Stimulated activated CD4-positive, alpha-beta T cell treated with anti-CD3 and anti-CD28 coated beads, Interleukin-1b, Interleukin-23, amount 100 ng/mL, for 4 hours (primary cell): ENCODE measurements around the gene ATAD5.
A peak's percentile ranks its signal among the peaks of the same experiment; 100 is the strongest.
"Not testable (repeated sequence)": the region's sequence is repeated elsewhere in the genome, so short reads cannot be mapped to it uniquely, and the experiment has no call there.

ENCODE experiments used
- DNase-seq, 2 donors: peaks; one replicate each; pipeline ENCODE4 v3.0.0-alpha.2; 2020; ENCODE audit warnings: low read depth in 2 of 2

Gene ATAD5, protein sequence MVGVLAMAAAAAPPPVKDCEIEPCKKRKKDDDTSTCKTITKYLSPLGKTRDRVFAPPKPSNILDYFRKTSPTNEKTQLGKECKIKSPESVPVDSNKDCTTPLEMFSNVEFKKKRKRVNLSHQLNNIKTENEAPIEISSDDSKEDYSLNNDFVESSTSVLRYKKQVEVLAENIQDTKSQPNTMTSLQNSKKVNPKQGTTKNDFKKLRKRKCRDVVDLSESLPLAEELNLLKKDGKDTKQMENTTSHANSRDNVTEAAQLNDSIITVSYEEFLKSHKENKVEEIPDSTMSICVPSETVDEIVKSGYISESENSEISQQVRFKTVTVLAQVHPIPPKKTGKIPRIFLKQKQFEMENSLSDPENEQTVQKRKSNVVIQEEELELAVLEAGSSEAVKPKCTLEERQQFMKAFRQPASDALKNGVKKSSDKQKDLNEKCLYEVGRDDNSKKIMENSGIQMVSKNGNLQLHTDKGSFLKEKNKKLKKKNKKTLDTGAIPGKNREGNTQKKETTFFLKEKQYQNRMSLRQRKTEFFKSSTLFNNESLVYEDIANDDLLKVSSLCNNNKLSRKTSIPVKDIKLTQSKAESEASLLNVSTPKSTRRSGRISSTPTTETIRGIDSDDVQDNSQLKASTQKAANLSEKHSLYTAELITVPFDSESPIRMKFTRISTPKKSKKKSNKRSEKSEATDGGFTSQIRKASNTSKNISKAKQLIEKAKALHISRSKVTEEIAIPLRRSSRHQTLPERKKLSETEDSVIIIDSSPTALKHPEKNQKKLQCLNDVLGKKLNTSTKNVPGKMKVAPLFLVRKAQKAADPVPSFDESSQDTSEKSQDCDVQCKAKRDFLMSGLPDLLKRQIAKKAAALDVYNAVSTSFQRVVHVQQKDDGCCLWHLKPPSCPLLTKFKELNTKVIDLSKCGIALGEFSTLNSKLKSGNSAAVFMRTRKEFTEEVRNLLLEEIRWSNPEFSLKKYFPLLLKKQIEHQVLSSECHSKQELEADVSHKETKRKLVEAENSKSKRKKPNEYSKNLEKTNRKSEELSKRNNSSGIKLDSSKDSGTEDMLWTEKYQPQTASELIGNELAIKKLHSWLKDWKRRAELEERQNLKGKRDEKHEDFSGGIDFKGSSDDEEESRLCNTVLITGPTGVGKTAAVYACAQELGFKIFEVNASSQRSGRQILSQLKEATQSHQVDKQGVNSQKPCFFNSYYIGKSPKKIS (N-terminal part only)

DNA sequence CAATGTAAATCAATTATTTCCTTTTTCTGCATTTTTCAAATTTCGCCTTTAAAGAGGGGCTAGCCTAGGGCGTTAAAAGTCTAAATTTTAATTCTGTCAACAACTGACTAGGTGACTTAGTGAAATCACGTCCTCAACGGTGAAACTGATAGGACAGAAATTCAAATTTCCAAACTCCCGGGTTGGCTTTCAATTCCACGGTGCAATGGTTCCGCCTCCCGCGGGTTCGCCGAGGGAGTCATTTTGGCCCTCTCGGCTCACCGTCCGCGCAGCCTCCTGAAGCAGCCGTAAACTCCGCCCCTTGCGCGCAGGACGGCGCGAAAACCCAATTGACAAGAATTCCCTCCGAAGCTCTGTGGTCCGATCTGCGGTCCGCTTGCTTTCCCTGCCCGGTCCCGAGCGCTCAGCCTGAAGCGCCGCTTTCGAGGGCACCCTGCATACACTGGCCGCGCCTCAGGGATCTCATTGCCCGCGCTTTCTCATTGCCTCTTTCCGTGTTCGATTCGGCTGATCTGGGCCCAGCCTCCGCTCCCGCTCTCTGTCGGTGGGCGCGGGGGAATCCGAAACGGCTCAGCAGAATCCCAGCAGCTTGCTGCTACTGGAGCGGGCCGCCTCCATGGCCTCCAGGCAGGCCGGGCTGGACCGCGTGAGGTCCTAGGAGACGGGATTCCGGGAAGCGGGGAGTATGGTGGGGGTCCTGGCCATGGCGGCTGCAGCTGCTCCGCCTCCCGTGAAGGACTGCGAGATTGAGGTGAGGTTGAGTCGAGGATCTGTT is at the start of gene ATAD5:
TSS of gene ATAD5 (plus strand) at position 304 of the 775 bp plus-strand sequence. CDS start at position 686, 382 bp downstream.
- DNase-seq: peak; percentile 82 to 84

DNA sequence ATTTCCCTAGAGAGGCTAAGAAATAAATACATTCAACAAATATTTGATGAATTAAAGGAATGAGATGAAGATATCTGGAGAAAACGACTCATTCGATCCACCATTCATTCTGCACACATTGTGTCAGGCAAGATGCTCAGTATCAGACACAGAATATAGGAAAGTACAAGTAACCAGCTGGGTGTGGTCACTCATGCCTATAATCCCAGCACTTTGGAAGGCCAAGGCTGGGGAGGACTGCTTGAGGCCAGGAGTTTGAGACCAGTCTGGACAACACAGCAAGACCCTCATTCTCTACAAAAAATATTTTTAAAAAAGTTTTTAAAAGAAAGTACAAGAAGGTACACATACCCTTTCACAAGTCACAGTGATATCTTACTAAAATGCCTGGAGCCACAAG is 49.6 kb upstream of the ATAD5 start:
- no peak for DNase-seq

DNA sequence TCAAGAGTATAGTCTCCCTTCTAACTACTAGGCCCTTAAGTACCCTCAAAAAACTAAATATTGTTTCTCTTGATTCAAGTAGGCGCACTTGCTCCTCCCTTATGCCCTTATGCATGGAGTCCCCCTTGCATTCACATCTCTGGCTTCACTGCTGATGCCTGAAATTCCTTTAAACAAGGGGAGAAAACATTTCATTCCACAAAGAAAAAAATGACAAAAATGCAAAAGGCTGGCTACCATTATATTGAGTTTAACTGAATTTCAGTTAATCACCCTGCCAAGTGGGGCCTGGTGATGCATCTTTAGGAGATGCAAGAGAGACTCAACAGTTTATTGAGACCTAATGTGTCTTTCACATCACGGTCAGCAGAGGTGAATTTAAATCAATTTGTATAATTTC is 42.8 kb upstream of the ATAD5 start:
- no peak for DNase-seq

DNA sequence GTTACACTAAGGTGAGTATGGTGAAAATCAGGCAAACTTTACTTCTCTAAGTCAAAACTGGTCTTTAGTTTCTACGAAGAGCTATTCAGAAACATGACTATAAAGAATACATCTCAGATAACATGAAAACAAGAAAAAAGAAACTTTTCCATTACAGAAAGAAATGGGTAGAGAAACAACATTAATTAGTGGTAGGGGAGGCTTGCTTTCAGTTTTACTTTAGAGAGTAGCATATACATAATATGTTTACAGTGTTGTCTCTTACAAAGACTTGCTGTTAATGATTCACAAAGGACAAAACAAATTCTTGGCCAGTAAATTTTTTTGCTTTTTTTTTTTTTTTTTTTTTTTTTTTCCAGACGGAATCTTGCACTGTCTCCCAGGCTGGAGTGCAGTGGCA is 41.5 kb upstream of the ATAD5 start:
- no peak for DNase-seq

DNA sequence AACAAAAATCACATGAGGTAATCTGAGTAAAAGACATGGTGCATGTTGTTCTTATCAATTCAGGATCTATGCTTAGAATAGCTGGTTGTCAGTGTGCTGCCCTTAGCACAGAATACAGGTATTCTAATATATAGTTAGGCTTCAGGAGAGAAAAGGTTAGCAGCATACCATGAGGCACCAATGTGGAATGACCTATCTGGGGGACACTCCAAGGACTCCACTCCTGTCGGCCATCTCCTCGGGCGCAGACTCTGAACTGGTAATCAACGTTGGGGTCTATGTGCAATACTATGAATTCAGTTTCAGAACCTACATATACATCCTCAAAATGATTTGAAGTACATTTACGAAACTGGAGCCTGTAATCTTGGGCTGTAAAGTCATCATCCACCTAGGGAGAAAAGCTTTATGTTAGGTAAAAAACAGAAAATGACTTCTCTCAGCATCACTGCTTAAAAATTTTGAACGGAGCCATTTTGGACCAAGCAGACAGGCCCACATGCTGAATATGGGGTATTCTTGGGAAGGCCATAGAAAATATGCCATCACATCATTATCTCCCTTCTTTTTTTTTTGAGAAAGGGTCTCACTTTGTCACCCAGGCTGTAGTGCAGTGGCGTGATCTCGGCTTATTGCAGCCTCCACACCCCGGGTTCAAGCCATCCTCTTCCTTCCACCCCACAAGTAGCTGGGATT is 38.3 kb upstream of the ATAD5 start:
- no peak for DNase-seq

DNA sequence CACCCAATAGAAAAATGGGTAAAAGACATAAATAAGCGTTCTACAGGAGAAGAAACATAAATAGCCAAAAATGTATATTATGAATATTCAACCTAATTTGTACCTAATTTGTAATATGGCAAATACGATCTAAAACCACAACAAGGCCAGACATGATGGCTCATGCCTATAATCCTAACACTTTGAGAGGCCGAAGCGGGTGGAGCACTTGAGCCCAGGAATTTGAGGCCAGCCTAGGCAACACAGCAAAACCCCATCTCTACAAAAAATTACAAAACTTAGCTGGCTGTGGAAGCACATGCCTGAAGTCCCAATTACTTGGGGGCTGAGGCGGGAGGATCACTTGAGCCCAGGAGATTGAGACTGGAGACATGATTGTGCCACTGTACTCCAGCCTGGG is 37.4 kb upstream of the ATAD5 start:
- DNase-seq: no peak

DNA sequence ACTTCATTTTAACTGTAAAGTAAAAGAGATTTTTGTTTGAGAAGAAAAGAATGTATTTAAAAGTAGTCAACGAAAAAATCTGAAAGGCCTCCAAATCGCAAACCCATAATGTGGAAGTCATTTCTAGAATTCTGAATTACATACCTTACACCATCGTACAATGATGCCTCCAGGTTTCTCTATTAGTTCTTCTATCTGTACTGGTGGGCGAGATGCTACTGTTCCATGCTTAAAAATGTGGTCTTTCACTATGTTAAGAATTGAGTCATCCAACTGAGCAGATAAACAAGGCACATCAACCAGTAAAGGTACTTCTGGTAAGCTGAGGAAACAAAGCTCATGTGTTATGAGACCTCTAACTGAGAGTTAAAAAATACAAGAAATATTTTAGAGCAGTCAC is 35.8 kb upstream of the ATAD5 start:
- no peak for DNase-seq

DNA sequence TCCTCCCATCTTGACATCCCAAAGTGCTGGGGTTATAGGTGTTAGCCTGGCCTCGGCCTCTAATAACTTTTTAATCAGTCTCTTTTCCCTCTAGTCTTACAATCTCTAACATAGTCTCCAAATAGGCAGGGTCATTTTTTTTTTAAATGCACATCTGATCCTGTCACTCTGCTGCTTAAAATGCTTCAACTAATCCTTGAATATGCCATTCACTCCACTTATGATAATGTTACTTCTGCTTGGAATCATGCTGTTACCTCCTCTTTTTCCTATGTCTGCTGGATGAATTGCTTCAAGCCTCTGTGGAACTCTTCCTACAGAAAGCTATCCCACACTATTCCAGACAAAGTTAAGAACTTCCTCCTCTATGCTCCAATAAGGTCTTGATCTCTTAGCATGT is 30.1 kb upstream of the ATAD5 start:
- DNase-seq: no peak

DNA sequence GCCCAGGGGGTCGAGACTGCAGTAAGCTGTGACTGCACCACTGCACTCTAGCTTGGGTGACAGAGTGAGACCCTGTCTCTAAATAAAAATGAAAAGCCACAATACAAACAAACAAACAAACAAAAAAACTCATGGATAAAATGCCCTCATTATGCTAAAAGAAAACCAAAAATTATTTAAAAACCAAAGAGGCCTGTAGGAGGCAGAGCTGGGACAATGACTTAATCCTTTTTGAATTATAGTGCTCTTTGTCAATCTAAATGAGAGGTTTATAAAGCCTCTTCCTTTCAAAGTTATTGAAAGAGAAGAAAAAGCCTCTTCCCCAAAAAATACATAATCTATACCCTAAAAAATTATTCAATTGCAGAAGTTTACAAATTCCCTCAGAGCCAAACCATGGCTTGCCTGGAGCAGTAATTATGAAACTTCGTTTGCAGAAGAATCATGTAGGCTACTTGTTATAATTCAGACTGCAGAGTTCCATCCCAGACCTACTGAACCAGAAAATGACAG is 25.8 kb upstream of the ATAD5 start:
- DNase-seq: no peak

DNA sequence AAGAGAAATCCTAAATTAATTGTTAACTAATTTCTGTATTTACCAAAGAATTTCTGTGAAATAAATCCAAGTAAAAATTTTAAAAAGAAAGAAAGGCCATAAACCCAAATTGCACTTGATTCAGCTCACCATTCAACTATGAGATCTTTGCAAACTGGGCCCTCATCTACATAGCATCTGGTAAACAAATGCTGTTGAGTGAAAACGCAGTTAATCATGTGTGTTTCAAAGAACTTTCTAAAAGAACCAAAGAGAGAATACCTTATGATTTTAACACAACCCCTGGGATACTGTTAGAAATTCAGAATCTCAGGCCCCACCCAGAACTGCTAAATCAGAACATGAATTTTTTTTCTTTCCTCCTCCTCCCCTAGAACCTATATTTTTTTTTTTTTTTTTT is 23.9 kb upstream of the ATAD5 start:
- no peak for DNase-seq

DNA sequence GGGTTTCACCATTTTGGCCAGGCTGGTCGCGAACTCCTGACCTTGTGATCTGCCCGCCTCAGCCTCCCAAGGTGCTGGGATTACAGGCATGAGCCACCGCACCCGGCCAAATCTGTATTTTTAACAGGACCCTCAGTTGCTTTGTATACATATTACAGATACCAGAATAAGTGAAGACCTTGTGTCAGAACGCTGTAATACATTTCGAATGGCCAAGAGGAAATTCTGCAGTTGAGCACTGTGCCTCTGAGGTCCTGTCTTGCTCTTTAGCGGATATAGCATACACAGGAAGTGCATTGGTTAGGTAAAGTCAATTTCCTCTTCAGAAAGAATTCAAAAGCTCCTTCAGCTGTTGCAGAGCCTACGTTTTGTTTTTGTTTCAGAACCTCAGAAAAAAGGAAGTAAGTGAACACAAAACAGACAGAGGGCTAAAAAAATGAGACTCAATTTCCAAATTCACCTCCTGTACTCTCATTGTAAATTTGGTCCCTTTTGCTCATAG is 22.9 kb upstream of the ATAD5 start:
- DNase-seq: peak in 1 of 2 donors; percentile 21

DNA sequence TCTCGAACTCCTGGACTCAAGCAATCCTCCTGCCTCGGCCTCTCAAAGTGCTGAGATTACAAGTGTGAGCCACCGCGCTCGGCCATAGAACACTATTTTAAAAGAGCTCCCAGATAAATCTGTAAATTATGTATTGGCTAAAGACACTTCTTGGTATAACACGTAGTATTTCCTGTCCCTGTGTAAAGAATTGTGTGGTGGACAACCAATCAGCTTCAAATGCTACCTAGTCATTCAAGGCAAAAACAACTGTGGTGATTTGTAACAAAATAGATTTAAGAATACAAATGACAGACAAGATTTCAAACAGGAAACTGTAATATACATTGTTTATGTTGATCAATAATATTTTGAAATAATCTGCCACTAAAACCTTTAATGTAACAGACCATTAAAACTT is 21.9 kb upstream of the ATAD5 start:
- no peak for DNase-seq

DNA sequence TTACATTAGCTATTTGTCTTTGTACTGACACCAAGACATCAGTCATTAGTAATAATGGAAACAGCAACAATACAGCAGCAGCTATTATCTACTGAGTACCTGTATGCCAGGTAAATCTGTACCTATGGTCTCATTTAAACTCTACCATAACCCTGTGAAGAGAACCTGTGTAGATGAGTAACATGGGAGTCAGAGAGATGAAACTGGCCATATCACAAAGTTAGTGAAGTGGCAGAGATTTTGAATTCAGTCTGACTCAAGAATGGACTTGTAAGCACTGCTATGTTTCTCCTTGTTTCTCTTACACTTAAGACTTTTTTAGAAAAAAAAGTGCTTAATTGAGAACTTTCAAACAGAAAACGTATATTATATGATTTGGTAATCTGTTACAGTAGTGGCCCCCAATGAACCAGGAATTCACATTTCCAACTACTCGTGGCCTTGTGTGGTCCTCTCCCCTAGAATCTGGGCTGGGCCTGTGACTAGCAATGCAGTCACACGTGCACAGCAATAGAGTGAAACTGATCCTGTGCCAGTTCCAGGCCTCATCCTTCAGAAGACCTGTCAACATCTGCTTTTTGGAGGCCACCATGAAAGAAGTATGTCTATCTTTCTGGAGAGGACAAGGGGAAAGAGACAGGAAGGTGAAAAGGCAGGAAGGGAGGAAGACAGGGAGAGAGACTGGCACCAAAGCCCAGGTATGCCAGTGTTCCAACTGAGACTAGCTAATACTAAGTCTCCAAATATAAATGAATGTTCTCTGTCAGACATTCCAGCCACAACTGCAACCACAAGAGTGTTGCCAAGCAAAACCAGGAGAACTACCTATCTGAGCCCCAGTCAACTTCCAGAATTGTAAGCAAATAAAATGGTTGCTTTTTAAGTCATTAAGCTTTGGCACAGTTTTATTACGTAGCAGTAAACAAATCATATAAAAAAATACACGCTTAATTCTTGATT is 19.3 kb upstream of the ATAD5 start:
- DNase-seq: no peak

DNA sequence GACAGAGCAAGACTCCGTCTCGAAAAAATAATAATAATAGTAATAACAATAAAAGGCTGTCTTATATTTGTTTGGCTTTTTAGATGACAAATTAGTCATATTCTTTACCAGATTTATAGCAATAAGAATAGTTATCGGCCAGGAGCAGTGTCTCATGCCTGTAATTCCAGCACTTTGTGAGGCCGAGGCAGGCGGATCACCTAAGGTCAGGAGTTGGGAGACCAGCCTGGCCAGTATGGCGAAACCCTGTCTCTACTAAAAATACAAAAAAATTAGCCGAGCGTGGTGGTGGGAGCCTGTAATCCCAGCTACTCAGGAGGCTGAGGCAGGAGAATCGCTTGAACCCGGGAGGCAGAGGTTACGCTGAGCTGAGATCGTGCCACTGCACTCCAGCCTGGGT is 17.5 kb upstream of the ATAD5 start:
- DNase-seq: not testable (repeated sequence)

DNA sequence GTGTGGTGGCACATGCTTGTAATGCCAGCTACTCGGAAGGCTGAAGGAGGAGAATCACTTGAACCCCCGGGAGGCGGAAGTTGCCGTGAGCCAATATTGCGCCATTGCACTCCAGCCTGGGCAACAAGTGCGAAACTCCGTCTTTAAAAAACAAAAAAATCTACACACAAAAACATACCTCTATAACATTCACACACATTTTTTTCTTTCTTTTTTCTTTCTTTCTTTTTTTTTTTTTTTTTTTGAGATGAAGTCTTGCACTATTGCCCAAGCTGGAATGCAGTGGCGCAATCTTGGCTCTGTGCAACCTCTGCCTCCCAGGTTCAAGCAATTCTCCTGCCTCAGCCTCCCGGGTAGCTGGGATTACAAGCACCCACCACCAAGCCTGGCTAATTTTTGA is 16.9 kb upstream of the ATAD5 start:
- DNase-seq: not testable (repeated sequence)

DNA sequence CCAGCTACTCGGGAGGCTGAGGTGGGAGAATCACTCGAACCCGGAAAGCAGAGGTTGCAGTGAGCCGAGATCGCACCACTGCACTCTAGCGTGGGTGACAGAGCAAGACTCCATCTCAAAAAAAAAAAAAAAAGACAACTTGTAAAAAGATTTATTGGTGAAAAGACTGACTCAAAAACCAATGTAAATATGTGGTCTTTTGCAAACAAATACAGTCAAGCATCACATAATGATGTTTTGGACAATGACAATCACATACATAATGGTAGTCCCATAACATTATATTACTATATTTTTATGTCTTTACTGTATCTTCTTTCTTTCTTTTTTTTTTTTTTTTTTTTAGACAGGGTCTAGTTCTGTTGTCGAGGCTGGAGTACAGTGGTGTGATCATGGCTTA is 15.6 kb upstream of the ATAD5 start:
- no peak for DNase-seq

DNA sequence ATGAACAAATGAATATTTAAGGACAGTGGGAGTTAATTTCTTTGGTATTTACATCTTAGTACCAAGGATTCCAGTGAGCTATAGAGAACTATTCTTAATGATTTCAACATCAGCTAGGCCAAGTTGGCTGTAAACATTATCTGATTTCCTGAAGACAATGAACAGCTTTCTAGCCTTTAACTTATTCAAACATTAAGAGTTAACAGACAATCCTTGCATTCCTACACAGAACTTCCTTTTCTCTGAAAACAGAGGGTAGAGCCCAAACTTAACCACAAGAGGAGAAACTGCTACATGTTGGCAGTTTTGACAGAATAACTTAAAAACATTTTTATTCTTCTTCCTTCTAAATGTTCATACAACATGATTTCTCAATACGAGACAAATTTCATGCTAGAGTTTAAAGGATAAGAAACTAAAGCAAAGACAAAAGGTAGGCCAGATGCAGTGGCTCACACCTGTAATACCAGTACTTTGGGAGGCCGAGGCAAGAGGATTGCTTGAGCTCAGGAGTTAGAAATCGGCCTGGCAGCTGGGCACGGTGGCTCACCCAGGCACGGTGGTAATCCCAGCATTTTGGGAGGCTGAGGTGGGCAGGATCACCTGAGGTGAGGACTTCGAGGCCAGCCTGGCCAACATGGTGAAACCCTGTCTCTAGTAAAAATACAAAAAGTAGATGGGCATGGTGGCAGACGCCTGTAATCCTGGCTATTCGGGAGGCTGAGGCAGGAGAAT is 11.6 kb upstream of the ATAD5 start:
- DNase-seq: no peak

DNA sequence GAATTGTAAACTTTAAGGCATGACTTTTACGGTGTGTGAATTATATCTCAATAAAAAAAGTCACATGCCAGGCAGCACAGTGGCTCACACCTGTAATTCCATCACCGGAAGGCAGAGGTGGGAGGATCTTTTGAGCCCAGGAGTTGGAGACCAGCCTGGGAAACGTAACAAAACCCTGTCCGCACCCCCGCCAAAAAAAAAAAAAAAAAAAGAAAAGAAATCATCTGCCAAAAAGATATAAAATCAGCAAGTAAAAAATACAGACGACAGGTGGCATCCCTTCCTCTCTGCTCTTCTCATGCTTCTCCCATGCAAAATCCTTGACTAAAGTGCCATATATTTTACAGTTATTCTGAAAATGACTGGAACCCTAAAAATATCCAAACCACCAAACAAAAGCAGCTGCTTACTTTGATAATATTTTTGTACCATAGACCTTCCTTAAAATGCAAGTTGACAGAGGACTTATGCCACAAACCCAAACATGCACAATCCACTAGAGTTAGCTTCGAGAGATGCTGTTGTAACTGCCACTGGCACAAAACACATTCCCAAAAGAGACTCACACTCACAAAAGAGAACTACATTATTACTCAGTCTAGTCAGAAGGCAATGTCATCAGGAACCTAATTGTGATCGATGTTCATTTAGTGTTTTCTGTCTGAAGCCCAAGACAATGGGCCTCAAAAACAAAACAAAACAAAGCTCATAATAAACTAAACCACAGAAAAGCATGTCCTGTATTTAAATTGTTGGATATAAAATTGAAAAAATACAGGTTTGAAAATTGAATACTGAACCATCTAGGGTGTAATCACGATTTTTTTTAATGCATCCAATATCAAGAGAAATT is 9.7 kb upstream of the ATAD5 start:
- no peak for DNase-seq
